ENCODE measurements around the gene OR52B6.

OR52B6 gene

DNA sequence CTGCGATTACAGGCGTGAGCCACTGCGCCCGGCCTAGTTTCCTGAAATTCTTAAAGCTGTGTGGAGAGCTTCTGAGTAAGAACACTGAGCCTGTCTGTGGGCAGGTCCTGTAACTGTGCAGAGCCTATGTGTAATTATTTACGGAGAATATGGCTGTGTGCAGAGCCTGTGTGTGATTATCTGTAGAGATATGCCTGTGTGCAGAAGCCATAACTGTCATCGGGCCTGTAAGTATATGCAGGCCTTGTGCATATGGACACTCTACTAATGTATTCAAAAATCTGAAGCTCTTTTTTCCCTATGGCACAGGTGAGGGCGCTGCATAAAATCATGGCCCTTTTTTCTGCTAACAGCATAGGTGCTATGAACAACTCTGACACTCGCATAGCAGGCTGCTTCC lies at the start of gene OR52B6:
TSS of gene OR52B6 (plus strand) at position 301 of the 400 bp plus-strand sequence. CDS start at position 301, 0 bp downstream.
- H3K4me1 ChIP-seq (ENCODE audit: control insufficient read depth, insufficient read depth, low read length): no peaks in the 10 kb centered on the region
- H3K9me3 ChIP-seq (ENCODE audit: control insufficient read depth, insufficient read depth, low read depth, low read length): no peaks in the 10 kb centered on the region
- no peak within 1 kb of the TSS for H3K4me3 ChIP-seq (ENCODE audit: low read depth, low read length)
- no peaks in the 10 kb centered on the region for H3K36me3 ChIP-seq (ENCODE audit: control insufficient read depth in 2 of 2, insufficient read depth in 1 of 2, low read length in 2 of 2)
- ChIA-PET POLR2A (no interaction called here), CTCF (no interaction called here)
- H3K27ac ChIP-seq (ENCODE audit: extremely low read depth, low read depth, low read length): no peak within 1 kb of the TSS
- TF ChIP-seq ZNF140 (tag by site-specific recombination; IDR thresholded peaks at IDR 0.05) (no peak), PRDM2 (tag by site-specific recombination; IDR thresholded peaks at IDR 0.05; ENCODE audit: borderline replicate concordance) (no peak), ZNF202 (tag by site-specific recombination; IDR thresholded peaks at IDR 0.05; ENCODE audit: borderline replicate concordance) (no peak), SP2 (tag by site-specific recombination; IDR thresholded peaks at IDR 0.05) (no peak), ZNF184 (tag by site-specific recombination; IDR thresholded peaks at IDR 0.05) (no peak), ZNF473 (tag by site-specific recombination; IDR thresholded peaks at IDR 0.05) (no peak), ZNF132 (tag by site-specific recombination; IDR thresholded peaks at IDR 0.05; ENCODE audit: borderline replicate concordance) (no peak), EGR2 (tag by site-specific recombination; IDR thresholded peaks at IDR 0.05; ENCODE audit: low read depth) (no peak), FEZF1 (tag by site-specific recombination; IDR thresholded peaks at IDR 0.05) (no peak), ZNF248 (tag by site-specific recombination; IDR thresholded peaks at IDR 0.05) (no peak), KLF17 (tag by site-specific recombination; IDR thresholded peaks at IDR 0.05) (no peak), ZNF555 (tag by site-specific recombination; conservative IDR thresholded peaks at IDR 0.05) (no peak)
- TF ChIP-seq, protein P1, sequence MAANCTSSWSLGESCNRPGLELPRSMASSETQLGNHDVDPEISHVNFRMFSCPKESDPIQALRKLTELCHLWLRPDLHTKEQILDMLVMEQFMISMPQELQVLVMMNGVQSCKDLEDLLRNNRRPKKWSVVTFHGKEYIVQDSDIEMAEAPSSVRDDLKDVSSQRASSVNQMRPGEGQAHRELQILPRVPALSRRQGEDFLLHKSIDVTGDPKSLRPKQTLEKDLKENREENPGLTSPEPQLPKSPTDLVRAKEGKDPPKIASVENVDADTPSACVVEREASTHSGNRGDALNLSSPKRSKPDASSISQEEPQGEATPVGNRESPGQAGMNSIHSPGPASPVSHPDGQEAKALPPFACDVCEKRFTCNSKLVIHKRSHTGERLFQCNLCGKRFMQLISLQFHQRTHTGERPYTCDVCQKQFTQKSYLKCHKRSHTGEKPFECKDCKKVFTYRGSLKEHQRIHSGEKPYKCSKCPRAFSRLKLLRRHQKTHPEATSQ (tag by site-specific recombination; IDR thresholded peaks at IDR 0.05): no peak
- TF ChIP-seq, protein P2, sequence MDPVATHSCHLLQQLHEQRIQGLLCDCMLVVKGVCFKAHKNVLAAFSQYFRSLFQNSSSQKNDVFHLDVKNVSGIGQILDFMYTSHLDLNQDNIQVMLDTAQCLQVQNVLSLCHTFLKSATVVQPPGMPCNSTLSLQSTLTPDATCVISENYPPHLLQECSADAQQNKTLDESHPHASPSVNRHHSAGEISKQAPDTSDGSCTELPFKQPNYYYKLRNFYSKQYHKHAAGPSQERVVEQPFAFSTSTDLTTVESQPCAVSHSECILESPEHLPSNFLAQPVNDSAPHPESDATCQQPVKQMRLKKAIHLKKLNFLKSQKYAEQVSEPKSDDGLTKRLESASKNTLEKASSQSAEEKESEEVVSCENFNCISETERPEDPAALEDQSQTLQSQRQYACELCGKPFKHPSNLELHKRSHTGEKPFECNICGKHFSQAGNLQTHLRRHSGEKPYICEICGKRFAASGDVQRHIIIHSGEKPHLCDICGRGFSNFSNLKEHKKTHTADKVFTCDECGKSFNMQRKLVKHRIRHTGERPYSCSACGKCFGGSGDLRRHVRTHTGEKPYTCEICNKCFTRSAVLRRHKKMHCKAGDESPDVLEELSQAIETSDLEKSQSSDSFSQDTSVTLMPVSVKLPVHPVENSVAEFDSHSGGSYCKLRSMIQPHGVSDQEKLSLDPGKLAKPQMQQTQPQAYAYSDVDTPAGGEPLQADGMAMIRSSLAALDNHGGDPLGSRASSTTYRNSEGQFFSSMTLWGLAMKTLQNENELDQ (tag by site-specific recombination; IDR thresholded peaks at IDR 0.05; ENCODE audit: low read depth): no peak
